Stomach (tissue), 19 donors: ENCODE results near the gene ENO2. TPM values are rescaled to one million over a fixed set of nuclear protein-coding genes. Genes with fewer than 3 reads are reported as not detected.
A peak's percentile ranks its signal among the peaks of the same experiment; 100 is the strongest.
"Not testable (repeated sequence)": the region's sequence is repeated elsewhere in the genome, so short reads cannot be mapped to it uniquely, and the experiment has no call there.

Experiments
- DNase-seq, 2 donors: peaks; one replicate each; pipeline versions ENCODE4 v3.0.0 to v3.0.0-alpha.2; 2013 to 2019
- H3K27ac ChIP-seq, 5 donors: fragments of 200-600 bp in 4 of 5; sonication (generic) in 4 of 5; one replicate each; pipeline ENCODE4 v1.5.1; 2013 to 2019; ENCODE audit warnings: mild to moderate bottlenecking in 1 of 5, moderate library complexity in 1 of 5
- H3K27me3 ChIP-seq, 3 donors: fragments of 200-600 bp; sonication (generic); one replicate each; pipeline ENCODE4 v1.5.1; 2017 to 2019; ENCODE audit warnings: mixed run types in 1 of 3
- H3K36me3 ChIP-seq, 4 donors: fragments of 200-600 bp; sonication (generic); 1 replicate in 3 of 4; 2 replicates in 1 of 4; pipeline ENCODE4 v1.5.1; 2016 to 2019
- H3K4me1 ChIP-seq, 4 donors: fragments of 200-600 bp; sonication (generic); one replicate each; pipeline ENCODE4 v1.5.1; 2016 to 2019
- H3K4me3 ChIP-seq, 4 donors: fragments of 200-600 bp; sonication (generic) in 3 of 4; one replicate each; pipeline ENCODE4 v1.5.1; 2016 to 2019; ENCODE audit warnings: mild to moderate bottlenecking in 1 of 4
- H3K9me3 ChIP-seq, 4 donors: fragments of 200-600 bp; sonication (generic); one replicate each; pipeline ENCODE4 v1.5.1; 2016 to 2019
- EP300 ChIP-seq: sonication (generic); formaldehyde crosslinking; IDR thresholded peaks from one replicate; pipeline ENCODE4 v1.6.1; 2017; ENCODE audit warnings: antibody characterized with exemption
- POLR2A ChIP-seq, 4 donors: fragments of 450-650 bp; IDR thresholded peaks; one replicate each; pipeline ENCODE4 v1.6.1; 2016; ENCODE audit warnings: antibody characterized with exemption in 4 of 4, control low read depth in 2 of 4, mild to moderate bottlenecking in 1 of 4, moderate library complexity in 1 of 4
- POLR2AphosphoS5 ChIP-seq, 3 donors: sonication (generic); formaldehyde crosslinking; IDR thresholded peaks; one replicate each; pipeline ENCODE4 v1.6.1; 2016; ENCODE audit warnings: antibody characterized with exemption in 3 of 3
- WGBS, 5 donors: extraction: QIAGEN DNeasy Blood & Tissue Kit in 3 of 5; methylation state at CpG; one replicate each; pipeline versions ENCODE4 v1.1.5 to v1.1.7; 2013 to 2018; 5-methylcytosine and 5-hydroxymethylcytosine counted together
- intact Hi-C: fragments of 100-400 bp; cut with DNase I; formaldehyde crosslinking; loops from one replicate; pipeline ENCODE4 v1.15.1; 2023; ENCODE audit warnings: low total_unique reads
- long read RNA-seq, 10 donors: transcript quantifications; one replicate each; lab custom pipeline, GENCODE V29; 2026
- polyA plus RNA-seq, 3 donors: library from polyadenylated mRNA; stranded (reverse); fragments of 200-250 nt; gene quantifications; one replicate each; pipeline ENCODE4 v1.2.3, GENCODE V29; 2013
- total RNA-seq, 5 donors: library from RNA; depleted of rRNA; stranded (reverse); fragments of >200 nt; gene quantifications; one replicate each; pipeline versions ENCODE4 v1.1.0 to v1.2.3, GENCODE V29; 2014 to 2016
- TF ChIP-seq, protein P1 (sequence below), 7 experiments: fragments of 450-650 bp in 4 of 7; fragments of 200-600 bp in 3 of 7; sonication (generic) in 3 of 7; IDR thresholded peaks; one replicate each; pipeline ENCODE4 v1.5.1; 2016 to 2019; ENCODE audit warnings: antibody characterized with exemption in 7 of 7, control low read depth in 2 of 7, mild to moderate bottlenecking in 1 of 7
- donor health status: healthy with polysubstance abuse.
- donor health status: Bipolar disorder and iron deficiency.
- donor health status: healthy.

Gene ENO2
- total RNA-seq (10 to 100 TPM in 2 of 5 donors, 1 to 10 TPM in 3; 2.3 to 62.9 (median 8.6) TPM), polyA plus RNA-seq (10 to 100 TPM in 2 of 3 donors, 1 to 10 TPM in 1; 9.3 to 19.7 (median 10.1) TPM)
- long read RNA-seq, donor 1 = 0 reads
- long read RNA-seq, donor 2, partial matches to known transcripts = 0 of 7 reads
- long read RNA-seq, donor 2, other reads (novel, unspliced or antisense) = 0 of 7 reads
- long read RNA-seq, donor 3, partial matches to known transcripts = 0 of 1 reads
- long read RNA-seq, donor 3, other reads (novel, unspliced or antisense) = 0 of 1 reads
- long read RNA-seq, donor 4, partial matches to known transcripts = 0 of 1 reads
- long read RNA-seq, donor 4, other reads (novel, unspliced or antisense) = 0 of 1 reads
- long read RNA-seq, donor 5, partial matches to known transcripts = 0 of 2 reads
- long read RNA-seq, donor 5, other reads (novel, unspliced or antisense) = 0 of 2 reads
- long read RNA-seq, donor 6, transcript ENO2-201 (12 exons, 2,423 nt) = major isoform, 7 of 8 reads
- long read RNA-seq, donor 6, partial matches to known transcripts = 0 of 8 reads
- long read RNA-seq, donor 6, other reads (novel, unspliced or antisense) = 0 of 8 reads
- long read RNA-seq, donor 7, transcript ENO2-201 (12 exons, 2,423 nt) = major isoform, 7 of 30 reads
- long read RNA-seq, donor 7, partial matches to known transcripts = 23 of 30 reads
- long read RNA-seq, donor 7, other reads (novel, unspliced or antisense) = 0 of 30 reads
- long read RNA-seq, donor 8, partial matches to known transcripts = 20 of 22 reads
- long read RNA-seq, donor 8, other reads (novel, unspliced or antisense) = 0 of 22 reads
- long read RNA-seq, donor 9, partial matches to known transcripts = 0 of 2 reads
- long read RNA-seq, donor 9, other reads (novel, unspliced or antisense) = 0 of 2 reads
- long read RNA-seq, donor 10, partial matches to known transcripts = 0 of 2 reads
- long read RNA-seq, donor 10, other reads (novel, unspliced or antisense) = 0 of 2 reads

DNA sequence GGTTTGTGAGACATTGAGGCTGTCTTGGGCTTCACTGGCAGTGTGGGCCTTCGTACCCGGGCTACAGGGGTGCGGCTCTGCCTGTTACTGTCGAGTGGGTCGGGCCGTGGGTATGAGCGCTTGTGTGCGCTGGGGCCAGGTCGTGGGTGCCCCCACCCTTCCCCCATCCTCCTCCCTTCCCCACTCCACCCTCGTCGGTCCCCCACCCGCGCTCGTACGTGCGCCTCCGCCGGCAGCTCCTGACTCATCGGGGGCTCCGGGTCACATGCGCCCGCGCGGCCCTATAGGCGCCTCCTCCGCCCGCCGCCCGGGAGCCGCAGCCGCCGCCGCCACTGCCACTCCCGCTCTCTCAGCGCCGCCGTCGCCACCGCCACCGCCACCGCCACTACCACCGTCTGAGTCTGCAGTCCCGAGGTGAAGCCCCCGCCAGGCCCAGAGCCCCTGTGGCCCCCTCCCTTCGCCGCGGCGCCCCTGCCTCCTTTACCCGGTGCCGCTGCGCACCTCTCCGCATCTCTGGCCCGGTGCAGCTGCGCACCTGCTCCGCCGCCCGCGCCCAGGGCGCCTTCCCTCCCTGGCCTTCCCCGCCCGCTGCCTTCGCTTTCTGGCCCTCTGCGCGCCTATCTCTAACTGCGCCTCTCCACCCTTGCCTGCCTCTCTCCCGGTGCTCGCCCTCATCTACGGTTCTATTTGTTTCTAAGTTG is at the start of gene ENO2:
TSS of gene ENO2 (plus strand) at position 335 of the 701 bp plus-strand sequence. CDS start 1,253 bp downstream, outside the sequence.
- H3K27me3 ChIP-seq = peaks cover 0 to 32% (median 11%) of the 10 kb centered on the region in 3 donors
- WGBS, 5 donors = 0 to 1% (median 0%) methylated on average over 27 to 68 of the region's 68 CpGs
- H3K9me3 ChIP-seq = no peaks in the 10 kb centered on the region
- no peak for TF ChIP-seq EP300
- peak in 1 of 3 donors; percentile 37 for TF ChIP-seq POLR2AphosphoS5 (IDR thresholded peaks at IDR 0.05)
- H3K27ac ChIP-seq = peak within 1 kb of the TSS; percentile 62 to 88 (median 82)
- peak within 1 kb of the TSS; percentile 63 to 82 (median 78) for H3K4me3 ChIP-seq
- peak; percentile 68 to 92 for DNase-seq
- intact Hi-C loops = no loop called here
- H3K36me3 ChIP-seq = peaks cover 0 to 30% (median 22%) of the 10 kb centered on the region in 4 donors
- H3K4me1 ChIP-seq = peaks cover 18 to 30% (median 26%) of the 10 kb centered on the region in 4 donors

DNA sequence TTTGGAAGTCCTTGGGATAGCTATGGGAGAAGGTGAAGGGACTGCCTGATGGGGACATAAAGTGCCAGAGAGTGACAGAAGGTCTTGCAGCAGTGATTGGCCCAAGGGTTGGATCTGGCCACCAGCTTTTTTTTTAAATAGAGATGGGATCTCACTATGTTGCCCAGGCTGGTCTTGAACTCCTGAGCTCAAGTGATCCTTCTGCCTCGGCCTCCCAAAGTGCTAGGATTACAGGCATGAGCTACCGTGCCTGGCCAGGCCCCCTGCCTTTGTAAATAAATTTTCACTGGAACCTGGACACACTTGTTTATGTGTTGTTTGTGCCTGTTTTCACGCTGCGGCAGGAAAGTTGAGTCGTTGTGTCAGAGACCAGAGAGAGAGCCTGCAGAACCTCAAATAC is 49.1 kb upstream of the ENO2 start:
- H3K27me3 ChIP-seq, H3K27ac ChIP-seq, intact Hi-C loops, H3K9me3 ChIP-seq, H3K4me3 ChIP-seq, DNase-seq: not testable (repeated sequence)
- Histone ChIP-seq H3K36me3 (peaks cover 49 to 74% (median 70%) of the 10 kb centered on the region in 4 donors), H3K4me1 (peaks cover 16 to 38% (median 34%) of the 10 kb centered on the region in 4 donors)
- WGBS, 5 donors = 91 to 96% (median 93%) methylated on average over 5 of the region's 5 CpGs

DNA sequence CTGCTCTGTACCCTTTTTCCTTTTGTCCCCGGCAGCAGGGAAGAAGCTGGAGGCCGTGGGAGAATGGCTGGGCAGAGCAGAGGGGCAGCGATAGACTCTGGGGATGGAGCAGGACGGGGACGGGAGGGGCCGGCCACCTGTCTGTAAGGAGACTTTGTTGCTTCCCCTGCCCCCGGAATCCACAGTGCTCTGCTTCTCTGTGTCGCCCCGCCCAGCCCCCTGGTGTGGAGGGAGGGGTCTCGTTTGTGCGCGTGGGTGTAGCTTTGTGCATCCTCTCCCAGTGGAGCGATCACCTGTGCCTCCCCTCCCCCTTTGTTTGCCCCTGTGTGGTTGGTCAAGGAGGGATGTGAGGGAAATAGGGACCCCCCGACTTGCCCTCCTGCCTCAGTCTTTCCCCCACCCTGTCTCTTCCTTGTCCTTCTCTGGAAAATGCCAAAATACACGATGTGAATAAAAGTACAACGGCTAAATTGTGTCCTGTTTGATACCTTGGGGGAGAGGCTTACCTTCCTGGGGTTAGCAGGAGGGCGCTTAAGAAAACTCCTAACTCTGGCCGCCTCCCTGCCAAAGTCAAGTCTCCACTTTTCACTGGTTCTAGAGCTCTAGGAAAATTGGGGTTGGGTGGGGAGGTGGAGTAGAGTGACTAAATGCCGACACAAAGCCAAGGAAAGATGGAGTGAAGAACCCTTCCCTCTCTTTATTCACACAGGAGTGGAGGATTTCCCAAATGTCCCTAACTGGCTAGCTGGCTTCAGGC is 48.0 kb upstream of the ENO2 start:
- H3K27ac ChIP-seq = peak overlapping the region; percentile 84 to 99 (median 98)
- no peaks in the 10 kb centered on the region for H3K9me3 ChIP-seq
- WGBS, 5 donors = 74 to 78% (median 75%) methylated on average over 17 to 19 of the region's 19 CpGs
- peaks cover 48 to 74% (median 70%) of the 10 kb centered on the region in 4 donors for H3K36me3 ChIP-seq
- peak overlapping the region; percentile 81 to 100 (median 98) for H3K4me3 ChIP-seq
- no peak for DNase-seq
- H3K27me3 ChIP-seq = no peaks in the 10 kb centered on the region
- TF ChIP-seq POLR2AphosphoS5 (IDR thresholded peaks at IDR 0.05) (no peak), POLR2A (IDR thresholded peaks at IDR 0.05) (no peak), EP300 (no peak)
- TF ChIP-seq, protein P1, sequence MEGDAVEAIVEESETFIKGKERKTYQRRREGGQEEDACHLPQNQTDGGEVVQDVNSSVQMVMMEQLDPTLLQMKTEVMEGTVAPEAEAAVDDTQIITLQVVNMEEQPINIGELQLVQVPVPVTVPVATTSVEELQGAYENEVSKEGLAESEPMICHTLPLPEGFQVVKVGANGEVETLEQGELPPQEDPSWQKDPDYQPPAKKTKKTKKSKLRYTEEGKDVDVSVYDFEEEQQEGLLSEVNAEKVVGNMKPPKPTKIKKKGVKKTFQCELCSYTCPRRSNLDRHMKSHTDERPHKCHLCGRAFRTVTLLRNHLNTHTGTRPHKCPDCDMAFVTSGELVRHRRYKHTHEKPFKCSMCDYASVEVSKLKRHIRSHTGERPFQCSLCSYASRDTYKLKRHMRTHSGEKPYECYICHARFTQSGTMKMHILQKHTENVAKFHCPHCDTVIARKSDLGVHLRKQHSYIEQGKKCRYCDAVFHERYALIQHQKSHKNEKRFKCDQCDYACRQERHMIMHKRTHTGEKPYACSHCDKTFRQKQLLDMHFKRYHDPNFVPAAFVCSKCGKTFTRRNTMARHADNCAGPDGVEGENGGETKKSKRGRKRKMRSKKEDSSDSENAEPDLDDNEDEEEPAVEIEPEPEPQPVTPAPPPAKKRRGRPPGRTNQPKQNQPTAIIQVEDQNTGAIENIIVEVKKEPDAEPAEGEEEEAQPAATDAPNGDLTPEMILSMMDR (IDR thresholded peaks at IDR 0.05) = no peak
- H3K4me1 ChIP-seq = peaks cover 21 to 48% (median 44%) of the 10 kb centered on the region in 4 donors
- intact Hi-C loops = no loop called here

DNA sequence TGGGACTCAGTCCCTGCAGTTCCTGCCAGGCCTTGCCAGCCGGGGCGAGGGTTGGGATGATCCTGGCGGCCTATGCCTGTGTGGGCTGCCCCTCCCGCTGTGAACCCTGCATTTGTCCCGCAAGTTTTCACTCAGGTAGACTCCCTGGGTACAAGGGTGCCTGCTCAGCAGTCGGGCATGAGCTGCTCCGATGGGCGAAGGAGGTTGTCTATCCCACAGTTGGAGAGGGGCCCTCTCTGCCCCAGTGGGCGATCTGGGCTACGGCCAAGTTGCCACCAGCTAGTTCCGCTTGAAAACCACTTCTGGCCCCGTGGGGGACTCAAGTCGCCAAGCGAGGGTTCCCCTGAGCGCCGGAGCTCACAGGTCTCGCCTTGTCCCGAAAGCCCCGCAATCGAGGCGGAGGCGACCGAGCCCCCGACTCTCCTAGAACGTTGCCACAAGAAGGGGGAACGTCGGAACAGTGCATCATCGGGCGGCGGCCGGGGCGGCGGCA is 47.4 kb upstream of the ENO2 start:
- TF ChIP-seq POLR2A (IDR thresholded peaks at IDR 0.05) = no peak
- no peak for TF ChIP-seq POLR2AphosphoS5 (IDR thresholded peaks at IDR 0.05)
- TF ChIP-seq EP300 = no peak
- TF ChIP-seq, protein P1 (IDR thresholded peaks at IDR 0.05) = no peak
- intact Hi-C loops = no loop called here
- peaks cover 27 to 54% (median 51%) of the 10 kb centered on the region in 4 donors for H3K4me1 ChIP-seq
- H3K4me3 ChIP-seq = peak overlapping the region; percentile 81 to 100 (median 98)
- H3K9me3 ChIP-seq = no peaks in the 10 kb centered on the region
- peaks cover 42 to 68% (median 66%) of the 10 kb centered on the region in 4 donors for H3K36me3 ChIP-seq
- WGBS, 5 donors = 0 to 6% (median 2%) methylated on average over 5 to 33 of the region's 33 CpGs
- H3K27me3 ChIP-seq = no peaks in the 10 kb centered on the region
- peak in 1 of 2 donors; percentile 38 for DNase-seq
- peak overlapping the region; percentile 84 to 99 (median 98) for H3K27ac ChIP-seq
